AG10803 (cell line): ENCODE results near the gene CTDP1.
"Not testable (repeated sequence)": the region's sequence is repeated elsewhere in the genome, so short reads cannot be mapped to it uniquely, and the experiment has no call there.

ENCODE experiments used
- DNase-seq: peaks from one replicate; pipeline ENCODE4 v3.0.0; 2010; ENCODE audit warnings: low read depth
- H3K4me3 ChIP-seq: 2 replicates; pipeline ENCODE4 v1.5.1; 2011; ENCODE audit warnings: mild to moderate bottlenecking, low read length, control low read depth
- CTCF ChIP-seq: conservative IDR thresholded peaks from 2 replicates; pipeline ENCODE4 v1.5.1; 2011; ENCODE audit warnings: mild to moderate bottlenecking, low read length, control low read depth, inconsistent platforms

The CTDP1 gene

GRCh38 chr18:79728931-79729586 is 49.5 kb downstream of the CTDP1 start:
- TF ChIP-seq CTCF, result no peak
- no peak overlapping the region for H3K4me3 ChIP-seq
- no peak for DNase-seq

GRCh38 chr18:79729611-79730010 is 50.0 kb downstream of the CTDP1 start:
- H3K4me3 ChIP-seq, result no peak overlapping the region
- no peak for DNase-seq
- TF ChIP-seq CTCF, result no peak

DNA sequence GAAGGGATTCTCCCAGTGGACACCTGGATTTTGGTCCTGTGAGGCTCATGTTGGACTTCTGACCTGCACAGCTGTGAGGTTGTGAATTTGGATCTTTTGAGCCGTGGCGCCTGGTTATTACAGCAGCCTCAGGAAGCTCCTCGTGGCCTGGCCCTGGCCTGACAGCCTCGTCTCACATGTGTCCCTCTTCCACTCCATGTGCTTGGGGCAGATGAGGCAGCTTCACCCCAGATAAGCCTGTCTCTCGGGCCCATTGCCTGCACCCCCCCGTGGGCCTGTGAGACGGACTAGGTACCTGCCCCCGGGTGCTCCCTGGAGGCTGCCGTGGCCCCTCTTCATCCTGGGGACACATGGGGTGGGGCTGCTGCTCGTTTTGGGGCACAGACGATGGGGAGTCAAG is 51.2 kb downstream of the CTDP1 start:
- no peak overlapping the region for H3K4me3 ChIP-seq
- DNase-seq, result no peak
- no peak for TF ChIP-seq CTCF

DNA sequence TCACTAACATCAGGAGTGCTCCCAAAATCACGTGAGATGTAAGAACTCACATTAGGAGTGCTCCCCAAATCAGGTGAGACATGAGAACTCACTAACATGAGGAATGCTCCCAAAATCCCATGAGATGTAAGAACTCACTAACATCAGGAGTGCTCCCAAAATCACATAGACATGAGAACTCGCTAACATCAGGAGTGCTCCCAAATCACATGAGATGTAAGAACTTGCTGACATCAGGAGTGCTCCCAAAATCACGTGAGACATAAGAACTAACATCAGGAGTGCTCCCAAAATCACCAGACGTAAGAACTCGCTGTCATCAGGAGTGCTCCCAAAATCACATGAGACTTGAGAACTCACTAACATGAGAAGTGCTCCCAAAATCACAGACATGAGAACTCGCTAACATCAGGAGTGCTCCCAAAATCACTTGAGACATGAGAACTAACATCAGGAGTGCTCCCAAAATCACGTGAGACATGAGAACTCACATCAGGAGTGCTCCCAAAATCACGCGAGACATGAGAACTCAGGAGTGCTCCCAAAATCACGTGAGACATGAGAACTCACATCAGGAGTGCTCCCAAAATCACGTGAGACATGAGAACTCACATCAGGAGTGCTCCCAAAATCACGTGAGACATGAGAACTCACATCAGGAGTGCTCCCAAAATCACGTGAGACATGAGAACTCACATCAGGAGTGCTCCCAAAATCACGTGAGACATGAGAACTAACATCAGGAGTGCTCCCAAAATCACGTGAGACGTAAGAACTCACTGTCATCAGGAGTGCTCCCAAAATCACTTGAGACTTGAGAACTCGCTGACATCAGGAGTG is 52.5 kb downstream of the CTDP1 start:
- not testable (repeated sequence) for DNase-seq

DNA sequence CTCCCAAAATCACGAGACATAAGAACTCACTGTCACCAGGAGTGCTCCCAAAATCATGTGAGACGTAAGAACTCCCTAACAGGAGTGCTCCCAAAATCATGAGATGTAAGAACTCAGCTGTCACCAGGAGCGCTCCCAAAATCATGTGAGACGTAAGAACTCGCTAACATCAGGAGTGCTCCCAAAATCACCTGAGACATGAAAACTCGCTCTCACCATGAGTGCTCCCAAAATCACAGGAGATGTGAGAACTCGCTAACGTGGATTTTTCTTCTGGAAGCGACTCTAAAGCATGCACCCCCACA is 53.1 kb downstream of the CTDP1 start:
- H3K4me3 ChIP-seq, result no peak overlapping the region
- DNase-seq, result no peak
- no peak for TF ChIP-seq CTCF

More for the DNA sequence above, 52.5 kb downstream of the CTDP1 start:
- not testable (repeated sequence) for H3K4me3 ChIP-seq

DNA sequence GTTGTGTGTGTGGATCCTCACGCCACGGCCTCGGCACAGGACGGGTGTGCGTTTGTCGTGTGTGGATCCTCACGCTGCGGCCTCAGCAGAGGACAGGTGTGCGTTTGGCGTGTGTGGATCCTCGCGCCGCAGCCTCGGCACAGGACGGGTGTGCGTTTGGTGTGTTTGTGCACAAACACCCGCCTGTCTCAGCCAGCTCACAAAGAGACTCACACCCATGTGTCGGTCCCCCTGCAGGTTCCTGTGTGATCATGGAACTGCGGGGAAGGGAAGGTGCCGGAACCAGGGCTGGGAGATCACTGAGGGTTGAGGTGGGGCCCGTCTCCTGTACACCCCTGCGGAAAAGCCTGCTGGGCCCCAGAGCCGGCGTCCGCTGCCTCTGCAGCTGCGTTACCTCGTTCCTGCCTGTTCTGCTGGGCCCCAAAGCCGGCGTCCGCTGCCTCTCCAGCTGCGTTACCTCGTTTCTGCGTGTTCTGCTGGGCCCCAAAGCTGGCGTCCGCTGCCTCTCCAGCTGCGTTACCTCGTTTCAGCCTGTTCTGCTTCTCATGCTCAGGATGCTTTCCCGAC is 53.6 kb downstream of the CTDP1 start:
- no peak for TF ChIP-seq CTCF
- no peak for DNase-seq
- no peak overlapping the region for H3K4me3 ChIP-seq

DNA sequence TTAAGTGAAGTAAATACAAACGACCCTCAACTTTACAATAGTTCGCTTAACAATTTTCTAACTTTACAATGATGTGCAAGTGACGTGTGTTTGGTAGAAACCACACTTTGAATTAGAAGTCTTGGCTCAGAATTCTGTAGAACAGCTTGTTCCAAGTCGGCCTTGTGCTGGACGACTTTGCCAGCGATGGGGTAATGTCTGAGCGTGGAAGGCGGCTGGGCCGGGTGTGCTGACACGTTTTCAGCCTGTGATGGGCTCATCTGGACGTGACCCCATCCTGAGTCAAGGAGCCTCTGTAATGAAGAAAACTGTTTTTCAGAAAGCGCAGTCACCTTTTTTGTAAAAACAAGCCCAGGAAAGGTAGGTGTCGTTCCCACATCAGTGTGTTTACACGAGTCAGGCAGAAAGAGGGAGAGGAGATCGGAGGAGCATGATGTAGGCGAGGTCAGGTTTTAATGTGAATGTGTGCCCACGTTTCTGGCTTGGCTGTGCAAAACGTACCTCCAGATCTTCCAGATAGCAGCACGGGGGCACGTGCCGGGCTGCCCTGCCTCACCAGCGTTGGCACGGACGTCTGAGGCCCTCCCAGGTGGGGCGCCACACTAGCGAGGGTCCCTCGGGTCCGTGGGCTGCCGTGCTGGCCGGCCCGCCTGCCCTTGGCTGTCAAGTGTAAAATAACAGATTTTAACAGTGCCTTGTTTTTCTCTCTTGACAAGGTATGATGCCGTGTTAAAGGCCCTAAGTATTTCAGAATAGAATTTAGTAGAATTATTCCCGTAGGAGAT is 54.6 kb downstream of the CTDP1 start:
- DNase-seq, result no peak
- no peak for TF ChIP-seq CTCF
- no peak overlapping the region for H3K4me3 ChIP-seq
